DMS153 treated with DMSO at 0.1 percent for 48 hours (cell line): ENCODE measurements around the gene HOXA6.

Source experiments
- DNase-seq: peaks from one replicate; lab custom pipeline; 2025; ENCODE audit not compliant: unreplicated experiment; lab: John Stamatoyannopoulos, UW

Gene HOXA6

DNA sequence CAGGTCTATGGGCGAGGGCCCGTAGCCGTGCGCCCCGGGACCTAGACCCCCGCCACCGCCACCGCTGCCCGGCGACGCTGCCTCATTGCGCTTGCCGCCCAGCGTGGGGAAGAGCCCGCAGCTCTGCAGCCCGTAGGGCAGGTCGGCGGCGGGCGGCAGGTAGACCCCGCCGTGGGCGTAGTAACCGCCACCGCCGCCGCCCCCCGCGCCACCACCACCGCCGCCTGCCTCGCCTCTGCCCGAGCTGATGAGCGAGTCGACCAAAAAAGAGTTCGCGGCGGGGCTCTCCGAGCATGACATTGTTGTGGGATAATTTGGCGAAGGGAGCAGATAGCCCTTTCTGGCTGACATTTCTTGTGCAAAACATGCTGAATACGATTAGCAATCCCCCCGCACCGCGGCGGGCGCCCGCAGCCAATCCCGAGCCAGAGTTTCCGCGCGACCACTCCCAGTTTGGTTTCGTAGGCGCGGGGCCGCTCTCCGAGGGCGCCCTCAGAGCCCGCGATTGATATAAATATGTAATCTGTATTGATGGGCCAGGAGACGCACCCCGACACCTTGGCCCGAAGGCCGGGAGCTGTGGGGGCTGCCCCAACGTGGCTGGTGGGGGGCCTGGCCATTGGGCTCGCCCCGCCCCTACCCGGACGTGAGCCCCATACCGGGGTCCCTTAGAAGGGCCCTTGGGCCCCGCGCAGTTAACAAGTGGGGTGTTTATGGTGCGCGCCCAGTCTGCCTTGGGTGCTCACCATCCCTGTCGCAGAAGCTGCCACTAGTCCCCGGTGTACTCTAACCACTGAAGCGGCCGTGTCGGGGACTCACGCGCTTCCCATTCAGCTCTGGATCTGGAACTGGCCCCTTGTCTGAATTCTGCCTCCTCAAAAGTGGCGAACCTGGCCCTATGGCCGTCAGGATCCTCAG, 26.6 kb upstream of the HOXA6 start, which contains the start of gene HOXA10:
HOXA10 (minus strand) TSS at position 365 of the 918 bp plus-strand sequence; CDS start at position 351, 14 bp downstream.
- DNase-seq, result no peak

DNA sequence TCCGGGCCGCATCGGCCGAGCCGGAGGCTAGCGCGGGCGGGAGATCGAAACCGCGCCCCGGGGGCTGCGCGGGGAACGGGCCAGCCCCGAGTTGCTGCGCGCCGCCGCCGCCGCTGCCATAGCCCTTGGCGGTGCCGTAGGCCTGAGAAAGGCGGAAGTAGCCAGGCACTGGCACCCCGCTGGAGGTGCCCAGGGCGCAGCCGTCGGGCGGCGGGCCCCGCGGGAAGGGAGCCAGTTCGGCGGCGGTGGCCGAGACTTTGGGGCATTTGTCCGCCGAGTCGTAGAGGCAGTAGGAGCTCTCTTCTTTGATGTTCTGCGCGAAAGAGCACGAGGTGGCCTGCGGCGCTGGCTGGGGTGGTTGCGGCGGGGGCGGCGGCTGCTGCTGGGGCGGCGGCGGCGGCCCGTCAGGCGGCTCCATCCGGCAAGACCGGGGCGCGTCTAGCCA, 26.0 kb upstream of the HOXA6 start:
- peak; percentile 59 for DNase-seq

DNA sequence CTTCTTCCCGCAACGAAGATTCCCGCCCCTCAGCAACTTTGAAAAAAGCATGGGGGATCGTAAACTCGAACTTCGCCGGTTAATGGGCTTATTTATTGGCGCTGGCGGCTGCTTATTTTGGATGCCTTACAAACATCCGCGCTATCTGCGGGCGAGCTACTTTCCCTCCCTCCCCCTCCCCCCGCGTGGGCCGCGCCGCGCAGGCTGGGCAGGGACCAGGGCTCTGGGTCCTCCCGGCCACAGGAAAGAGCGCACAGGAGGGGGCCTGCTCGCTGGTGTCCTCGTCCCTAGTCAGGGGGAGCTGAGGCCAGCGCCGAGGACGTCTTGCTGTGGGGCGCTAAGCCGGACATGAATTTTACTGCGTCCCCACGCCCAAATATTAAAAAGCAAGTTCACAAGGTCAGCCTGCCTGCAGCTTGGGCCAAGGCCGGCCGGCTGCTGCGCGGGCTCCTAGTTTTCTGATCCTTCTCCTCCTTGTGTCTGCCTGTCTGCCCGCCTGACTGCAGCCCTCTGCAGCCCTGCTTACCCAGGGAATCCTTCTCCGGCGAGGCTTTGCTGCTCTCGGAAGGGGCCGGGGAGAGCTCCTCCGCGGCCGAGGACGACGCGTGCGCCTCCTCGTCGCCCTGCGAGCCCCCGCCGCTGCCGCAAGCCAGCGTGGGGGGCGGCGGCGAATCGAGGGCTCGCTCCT, 25.4 kb upstream of the HOXA6 start:
- DNase-seq, result peak; percentile 59

DNA sequence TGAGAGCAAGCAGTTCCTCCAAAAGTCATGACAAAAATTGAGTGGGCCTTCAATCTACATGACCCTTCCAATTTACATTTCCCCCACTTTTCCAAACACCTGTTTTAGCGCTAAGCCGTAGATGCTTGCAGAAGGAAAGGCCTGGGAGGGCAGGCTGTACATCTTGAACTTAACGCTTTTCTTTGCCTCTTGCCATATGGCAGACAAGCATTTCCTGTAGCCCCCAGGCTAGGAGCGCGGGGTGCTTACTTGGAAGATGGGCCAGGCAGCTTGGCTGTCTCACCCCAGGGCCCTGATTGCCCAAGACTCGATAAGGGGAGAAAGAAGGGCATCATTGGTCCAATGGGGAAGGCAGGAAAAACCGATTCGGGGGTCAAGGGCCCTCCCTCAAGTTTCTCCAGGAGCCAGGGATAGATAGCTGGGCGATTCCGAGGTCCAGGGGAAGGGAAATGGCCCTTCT, 24.8 kb upstream of the HOXA6 start:
- DNase-seq, result no peak

DNA sequence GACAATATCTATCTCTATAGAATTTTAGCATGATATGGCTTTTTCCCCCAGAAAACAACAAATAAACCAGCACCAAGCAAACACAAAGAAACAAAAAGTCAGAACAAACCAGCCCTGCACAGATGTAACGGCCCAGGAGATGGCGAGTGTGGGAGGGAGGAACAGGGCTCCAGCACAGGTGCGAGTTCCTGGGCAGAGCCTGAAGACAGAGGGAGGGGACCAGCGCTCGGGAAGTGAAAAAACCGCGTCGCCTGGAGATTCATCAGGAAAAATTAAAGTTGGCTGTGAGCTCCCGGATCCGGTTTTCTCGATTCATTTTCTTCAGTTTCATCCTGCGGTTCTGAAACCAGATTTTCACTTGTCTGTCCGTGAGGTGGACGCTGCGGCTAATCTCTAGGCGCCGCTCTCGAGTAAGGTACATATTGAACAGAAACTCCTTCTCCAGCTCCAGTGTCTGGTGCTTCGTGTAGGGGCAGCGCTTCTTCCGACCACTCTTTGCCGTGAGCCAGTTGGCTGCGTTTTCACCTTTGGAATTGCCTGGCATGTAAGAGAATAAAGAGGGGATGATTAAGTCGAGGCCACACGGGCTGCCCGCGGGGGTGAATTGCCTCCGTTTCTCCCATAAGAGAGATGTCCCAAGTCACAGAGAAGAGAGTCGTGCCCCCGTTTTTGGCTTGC, 24.2 kb upstream of the HOXA6 start:
- peak; percentile 72 for DNase-seq

DNA sequence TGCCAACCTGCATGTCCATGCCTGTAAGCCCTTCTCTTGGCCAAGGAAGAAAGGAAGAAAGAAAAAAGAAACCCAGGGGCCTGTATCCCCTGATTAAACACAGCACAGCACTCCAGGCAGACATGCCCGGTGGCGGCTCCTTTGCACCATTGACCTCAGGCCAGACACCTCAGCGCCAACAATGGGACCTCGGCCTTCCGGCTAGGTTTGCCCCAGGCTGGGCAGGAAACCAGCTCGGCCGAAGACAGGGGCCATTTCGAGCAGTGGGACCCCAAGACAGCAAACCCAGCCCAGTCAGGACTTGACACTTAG, 23.7 kb upstream of the HOXA6 start:
- peak; percentile 59 for DNase-seq

DNA sequence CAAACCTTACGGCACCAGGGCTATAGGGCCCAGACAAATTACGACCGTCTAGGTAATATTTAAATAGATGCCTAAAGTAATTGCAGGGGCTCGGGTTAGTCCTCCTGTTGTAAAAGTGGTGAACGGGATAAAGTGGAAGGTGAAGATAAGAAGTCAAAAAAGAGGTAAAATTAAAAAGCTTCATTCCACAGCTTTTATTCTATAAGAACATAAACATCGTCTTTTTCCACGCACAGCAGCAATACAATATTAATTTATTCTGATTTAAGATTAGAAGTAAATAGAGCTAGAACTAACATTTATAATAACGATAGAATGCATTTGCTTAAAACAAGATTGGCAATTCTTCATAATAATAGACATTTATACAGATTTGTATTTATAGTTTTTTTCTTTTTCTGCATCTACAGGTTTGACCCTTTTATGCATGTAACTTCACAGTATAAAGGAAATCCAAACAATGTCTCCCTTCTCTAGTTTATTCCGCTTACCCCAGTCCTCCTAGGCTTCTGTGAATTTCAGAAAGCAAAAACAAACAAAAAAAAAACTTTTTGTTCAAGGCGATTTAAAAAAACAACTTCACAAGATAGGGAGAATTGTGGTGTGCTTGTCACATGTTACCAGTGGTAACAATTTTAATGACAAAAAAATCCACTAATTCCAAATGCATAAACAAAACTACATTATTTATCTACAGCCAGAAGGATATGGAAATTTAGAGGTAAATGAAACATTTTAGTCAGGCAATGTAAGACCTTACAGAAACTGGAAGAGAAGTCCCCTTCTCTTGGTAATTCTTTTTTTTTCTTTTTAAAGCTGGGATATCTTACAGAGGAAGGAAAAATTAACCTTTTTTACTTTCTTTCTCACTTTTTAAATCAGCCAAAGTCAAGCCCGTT, 23.1 kb upstream of the HOXA6 start:
- DNase-seq, result peak; percentile 77

DNA sequence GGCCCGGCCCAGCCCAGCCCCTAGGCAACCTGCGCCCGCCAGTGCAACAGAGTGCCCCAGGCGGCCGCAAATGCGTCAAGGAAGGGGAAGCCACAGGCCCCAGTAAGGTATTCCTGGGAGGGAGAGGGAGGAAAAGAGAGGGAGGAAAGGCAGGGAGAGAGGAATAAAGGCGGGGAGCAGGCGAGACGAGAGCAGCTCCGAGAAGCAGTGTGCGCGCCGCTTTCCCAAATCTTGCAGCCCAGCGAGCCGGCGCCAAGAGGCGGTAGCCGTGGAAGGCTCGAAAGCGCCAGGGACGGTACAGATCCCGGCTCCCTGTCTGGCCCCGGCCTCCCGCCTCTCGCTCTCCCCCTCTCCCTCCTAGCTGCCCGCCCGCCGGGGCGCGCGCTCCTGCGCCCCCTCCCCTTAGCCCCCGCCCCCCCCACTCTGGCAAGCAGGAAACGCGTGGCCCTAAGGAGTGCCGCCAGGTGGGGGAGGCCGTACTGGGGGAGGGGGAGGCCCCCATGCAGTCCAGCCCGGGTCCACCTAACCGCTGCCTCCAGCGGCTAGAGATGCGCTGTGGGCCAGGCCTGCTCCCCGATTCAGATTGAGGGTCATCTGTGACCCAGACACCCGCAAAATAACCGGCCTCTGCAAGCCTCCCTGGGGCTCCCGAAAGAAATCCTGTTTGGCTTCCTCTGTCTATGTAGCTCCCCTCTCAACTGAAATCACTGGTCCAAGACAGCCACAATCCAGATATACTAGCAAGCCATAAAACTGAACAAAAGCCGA, 22.3 kb upstream of the HOXA6 start:
- peak; percentile 81 for DNase-seq

DNA sequence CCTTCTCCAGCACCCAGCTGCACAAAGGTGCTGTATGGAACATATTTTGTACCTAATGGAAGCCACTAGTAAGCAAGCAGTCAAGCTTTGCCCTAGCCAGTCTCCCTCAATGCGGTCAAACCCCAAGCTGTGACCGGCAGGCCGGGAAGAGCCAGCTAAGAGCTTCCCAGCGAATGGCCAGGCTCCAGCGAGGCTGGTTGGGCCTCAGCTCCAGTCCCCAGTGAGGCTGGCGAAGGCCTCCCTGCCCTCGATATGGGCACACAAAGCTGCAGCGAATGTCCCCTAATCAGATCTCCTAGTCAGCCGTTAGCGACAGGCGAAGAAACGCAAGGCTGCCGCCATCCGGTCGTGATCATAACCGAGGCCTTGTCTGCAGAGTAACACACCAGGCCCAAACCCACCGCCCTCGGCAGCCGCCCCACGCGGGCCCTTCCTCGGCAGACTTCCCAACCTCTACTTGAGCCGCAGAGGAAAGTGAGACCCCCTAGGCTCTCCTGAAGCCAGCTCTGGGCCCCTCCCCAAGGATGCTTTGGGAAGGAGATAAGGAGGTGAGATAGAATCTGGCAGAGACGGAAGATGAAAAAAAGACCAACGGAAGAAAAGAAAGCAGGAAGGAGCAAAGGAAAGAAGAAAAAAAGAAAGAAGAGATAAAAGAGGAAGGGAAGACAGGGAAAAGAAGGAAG, 20.8 kb upstream of the HOXA6 start:
- DNase-seq, result no peak

DNA sequence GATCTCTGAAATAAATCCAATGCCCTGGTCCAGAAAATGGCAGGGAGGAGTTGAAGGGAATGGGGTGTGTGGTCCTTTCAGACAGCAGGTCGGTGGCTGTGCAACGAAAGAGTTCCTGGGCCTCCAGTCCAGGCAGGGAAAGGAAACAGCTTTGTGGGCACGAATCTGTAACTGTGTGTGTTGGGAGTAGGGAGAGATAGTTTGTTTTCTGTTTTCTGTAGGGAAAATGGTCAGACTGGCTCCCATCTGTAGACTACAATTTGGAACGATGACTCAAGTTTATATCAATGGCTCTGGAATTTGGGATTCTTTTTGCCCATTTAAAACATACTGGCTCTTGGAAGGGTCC, 20.3 kb upstream of the HOXA6 start:
- no peak for DNase-seq

DNA sequence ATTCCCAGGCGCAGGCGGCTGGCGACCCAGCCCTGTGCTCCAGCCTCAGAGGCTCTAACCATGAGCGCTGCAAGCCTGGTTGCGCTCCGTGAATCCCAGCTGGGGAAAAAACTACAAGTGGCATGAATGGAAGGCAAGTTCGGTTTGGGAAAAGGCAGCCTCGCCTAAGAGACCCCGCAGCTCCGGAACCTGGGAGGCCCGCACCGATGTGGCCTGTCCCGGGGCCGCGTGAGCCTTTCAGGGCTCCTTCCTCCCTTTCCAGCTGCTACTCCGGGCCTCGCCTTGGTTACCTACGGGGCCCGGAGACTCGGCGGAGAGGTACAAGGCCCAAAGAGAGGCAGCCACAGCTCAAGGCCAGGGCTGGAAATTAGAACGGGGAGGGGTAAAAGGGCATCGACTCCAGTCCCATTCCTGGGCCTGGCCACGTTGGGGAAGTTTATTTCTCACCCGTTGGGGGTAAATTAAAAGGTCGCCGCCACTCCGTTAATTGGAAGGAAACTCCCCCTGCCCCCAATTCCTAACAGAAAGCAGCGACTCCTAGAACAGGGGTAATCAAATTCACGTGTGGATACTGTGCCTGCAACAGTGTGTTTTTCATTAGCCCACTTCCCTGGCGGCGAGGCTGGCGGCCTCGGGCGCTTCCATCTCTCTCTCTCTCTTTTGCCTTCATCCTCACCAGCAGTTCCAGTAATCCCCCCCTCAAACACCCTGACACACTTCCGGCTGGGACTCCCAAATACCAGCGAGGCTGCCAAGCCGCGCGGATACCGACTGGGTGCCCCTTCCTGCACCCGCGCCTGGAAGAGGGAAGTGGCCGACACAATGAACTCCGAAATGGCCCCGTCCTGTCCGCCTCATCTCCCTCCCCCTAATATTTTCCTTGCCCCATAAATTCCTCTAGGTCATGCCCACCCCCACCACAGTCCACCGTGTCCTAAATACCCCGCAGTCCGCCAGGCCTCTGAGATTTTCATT, 19.2 kb upstream of the HOXA6 start:
- DNase-seq, result no peak

DNA sequence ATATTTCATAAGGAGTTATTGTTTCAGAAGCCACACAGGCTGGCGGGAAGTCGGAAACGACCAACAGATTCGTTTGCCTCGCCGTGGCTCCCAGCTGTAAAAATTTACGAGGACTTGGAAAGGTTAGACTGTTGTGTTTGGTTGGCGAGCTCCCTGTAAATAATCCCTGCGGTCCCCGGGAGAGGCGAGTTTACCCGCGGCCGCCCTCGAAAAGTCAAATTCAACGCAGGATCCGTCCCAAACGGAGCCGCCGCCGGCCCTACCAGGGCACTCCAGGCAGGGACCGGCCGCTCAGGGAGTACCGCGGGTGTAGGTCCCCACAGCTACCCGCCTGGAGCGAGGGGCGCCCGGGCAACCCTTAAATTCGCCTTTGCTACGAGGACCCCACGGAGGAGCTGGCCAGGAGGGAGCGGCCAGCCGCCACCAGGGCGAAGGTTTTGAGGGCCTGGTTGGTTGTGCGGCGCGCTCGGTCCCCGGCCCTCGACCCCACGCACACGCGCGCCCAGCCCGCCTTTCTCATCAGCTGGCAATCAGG, 18.5 kb upstream of the HOXA6 start:
- no peak for DNase-seq

DNA sequence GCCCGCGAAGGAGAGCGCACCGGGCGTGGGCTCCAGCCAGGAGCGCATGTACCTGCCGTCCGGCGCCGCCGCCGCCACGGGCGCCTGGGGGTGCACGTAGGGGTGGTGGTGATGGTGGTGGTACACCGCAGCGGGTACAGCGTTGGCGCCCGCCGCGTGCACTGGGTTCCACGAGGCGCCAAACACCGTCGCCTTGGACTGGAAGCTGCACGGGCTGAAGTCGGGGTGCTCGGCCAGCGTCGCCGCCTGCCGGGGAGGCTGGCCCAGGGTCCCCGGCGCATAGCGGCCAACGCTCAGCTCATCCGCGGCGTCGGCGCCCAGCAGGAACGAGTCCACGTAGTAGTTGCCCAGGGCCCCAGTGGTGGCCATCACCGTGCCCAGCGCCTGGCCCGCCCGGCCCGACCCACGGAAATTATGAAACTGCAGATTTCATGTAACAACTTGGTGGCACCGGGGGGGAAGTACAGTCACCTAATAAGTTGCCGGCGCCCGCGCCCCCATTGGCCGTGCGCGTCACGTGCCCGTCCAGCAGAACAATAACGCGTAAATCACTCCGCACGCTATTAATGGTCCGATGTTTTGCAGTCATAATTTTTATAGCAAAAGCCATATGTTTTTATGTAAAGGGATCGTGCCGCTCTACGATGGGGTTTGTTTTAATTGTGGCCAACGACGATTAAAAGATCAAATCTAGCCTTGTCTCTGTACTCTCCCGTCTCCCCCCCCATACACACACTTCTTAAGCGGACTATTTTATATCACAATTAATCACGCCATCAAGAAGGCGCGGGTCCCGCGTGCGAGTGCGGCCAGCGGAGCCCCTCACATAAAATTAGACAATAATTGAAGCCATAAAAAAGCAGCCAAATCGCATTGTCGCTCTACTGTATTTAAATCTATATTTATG, 17.8 kb upstream of the HOXA6 start, which contains the start of gene HOXA9:
HOXA9 (minus strand) TSS at position 449 of the 907 bp plus-strand sequence; CDS start at position 369, 80 bp downstream.
- DNase-seq, result no peak

DNA sequence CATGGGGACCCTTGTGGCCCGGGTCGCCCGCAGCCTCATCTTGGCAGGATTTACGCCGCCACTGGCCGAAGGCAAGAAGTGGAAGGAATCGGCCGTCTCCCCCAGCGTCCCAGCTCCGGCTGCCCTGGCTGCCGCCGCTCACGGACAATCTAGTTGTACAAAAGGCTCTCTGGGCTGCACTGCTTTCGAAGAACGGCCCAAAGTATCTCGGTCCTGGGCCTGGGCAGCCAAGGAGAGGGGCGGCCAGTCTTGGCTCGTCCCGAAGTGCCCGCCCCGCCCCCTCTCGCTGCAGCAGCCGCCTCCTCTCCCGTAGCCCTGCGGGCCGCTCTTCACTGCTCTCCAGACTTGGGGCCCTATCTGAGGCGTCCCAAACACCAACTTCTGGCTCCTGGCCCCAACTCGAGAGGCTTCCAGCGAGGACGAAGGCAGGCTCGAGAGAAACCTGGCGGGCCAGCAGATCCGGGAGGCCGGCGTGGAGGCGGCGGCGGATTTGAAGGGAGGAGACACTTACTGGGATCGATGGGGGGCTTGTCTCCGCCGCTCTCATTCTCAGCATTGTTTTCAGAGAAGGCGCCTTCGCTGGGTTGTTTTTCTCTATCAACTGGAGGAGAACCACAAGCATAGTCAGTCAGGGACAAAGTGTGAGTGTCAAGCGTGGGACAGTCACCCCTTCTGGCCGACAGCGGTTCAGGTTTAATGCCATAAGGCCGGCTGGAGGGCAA, 17.0 kb upstream of the HOXA6 start:
- no peak for DNase-seq

DNA sequence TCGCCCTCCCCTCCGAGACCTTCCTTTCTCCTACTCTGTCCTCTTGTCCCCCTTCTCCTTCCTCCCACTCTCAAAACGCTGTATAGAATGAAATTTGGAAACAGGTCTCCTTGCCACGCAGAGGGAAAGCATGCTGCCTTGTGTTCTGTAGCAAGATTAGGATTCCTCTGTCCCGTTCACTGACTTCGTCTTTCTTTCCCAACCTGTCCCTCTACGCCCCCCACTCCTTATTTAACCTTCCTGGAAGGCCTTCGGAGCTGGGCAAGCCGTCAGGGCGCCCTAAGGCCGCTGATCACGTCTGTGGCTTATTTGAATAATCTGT, 16.4 kb upstream of the HOXA6 start:
- DNase-seq, result no peak

DNA sequence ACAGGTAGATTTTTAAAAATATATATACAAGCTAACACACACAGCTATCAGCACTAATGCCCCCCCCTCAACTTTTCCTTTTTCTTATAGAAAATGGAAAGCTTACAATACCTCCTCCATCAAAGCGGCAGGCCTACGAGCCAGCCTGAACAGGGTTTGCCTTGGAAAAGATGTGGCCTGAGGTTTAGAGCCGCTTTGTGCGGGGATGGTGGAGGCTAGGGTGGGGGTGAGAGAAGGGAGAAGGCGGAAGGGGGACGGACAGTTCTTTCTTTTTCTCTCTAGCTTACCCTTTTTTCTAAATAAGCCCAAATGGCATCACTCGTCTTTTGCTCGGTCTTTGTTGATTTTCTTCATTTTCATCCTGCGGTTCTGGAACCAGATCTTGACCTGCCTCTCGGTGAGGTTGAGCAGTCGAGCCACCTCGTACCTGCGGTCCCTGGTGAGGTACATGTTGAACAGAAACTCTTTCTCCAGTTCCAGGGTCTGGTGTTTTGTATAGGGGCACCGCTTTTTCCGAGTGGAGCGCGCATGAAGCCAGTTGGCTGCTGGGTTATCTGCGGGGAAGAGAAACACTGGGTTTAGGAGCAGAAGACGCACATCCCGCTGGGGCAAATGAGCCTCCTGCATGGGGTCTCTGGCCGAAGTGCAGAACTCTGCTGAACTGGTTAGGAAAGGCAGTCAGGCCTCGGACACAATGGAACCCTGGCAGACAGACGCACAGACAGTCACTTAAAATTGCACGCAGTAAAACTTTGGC, 15.9 kb upstream of the HOXA6 start:
- DNase-seq, result no peak
